Psoas muscle (tissue), 8 donors: ENCODE measurements around the gene MEIS2. TPM values are rescaled to one million over a fixed set of nuclear protein-coding genes. Genes with fewer than 3 reads are reported as not detected.

Source experiments
- ATAC-seq, 4 donors: fragments of 200-7000 bp; cut with Tn5 transposase; one replicate each; pipeline ENCODE4 v1.9.1; 2020; ENCODE audit warnings: moderate library complexity in 3 of 4, mild to moderate bottlenecking in 2 of 4
- DNase-seq, 2 donors: peaks; one replicate each; pipeline ENCODE4 v3.0.0-alpha.2; 2020
- H3K27ac ChIP-seq: fragments of 200-600 bp; one replicate; pipeline ENCODE4 v1.8.0; 2022
- H3K27me3 ChIP-seq, 3 donors: fragments of 200-600 bp in 1 of 3; one replicate each; pipeline versions ENCODE4 v1.6.1 to v1.8.0; 2013 to 2022; ENCODE audit warnings: low read length in 2 of 3, mild to moderate bottlenecking in 2 of 3, moderate library complexity in 1 of 3; ENCODE audit not compliant: insufficient read depth in 3 of 3
- H3K36me3 ChIP-seq, 2 donors: fragments of 200-600 bp in 1 of 2; one replicate each; pipeline versions ENCODE4 v1.6.1 to v1.8.0; 2013 to 2022; ENCODE audit warnings: low read depth in 1 of 2, mild to moderate bottlenecking in 1 of 2, moderate library complexity in 1 of 2; ENCODE audit not compliant: insufficient read depth in 1 of 2
- H3K4me1 ChIP-seq: fragments of 200-600 bp; one replicate; pipeline ENCODE4 v1.8.0; 2022
- H3K4me3 ChIP-seq: fragments of 200-600 bp; one replicate; pipeline ENCODE4 v1.8.0; 2022; ENCODE audit warnings: mild to moderate bottlenecking
- H3K9me3 ChIP-seq: fragments of 200-600 bp; one replicate; pipeline ENCODE4 v1.8.0; 2022
- CTCF ChIP-seq: fragments of 200-600 bp; IDR thresholded peaks from one replicate; pipeline ENCODE4 v1.8.0; 2022; ENCODE audit warnings: antibody characterized with exemption
- WGBS, 3 donors: extraction: QIAGEN DNeasy Blood & Tissue Kit; methylation state at CpG; one replicate each; pipeline versions ENCODE4 v1.1.6 to v1.1.7; 2013; 5-methylcytosine and 5-hydroxymethylcytosine counted together
- intact Hi-C, 2 donors: fragments of 100-400 bp; cut with DNase I; formaldehyde crosslinking; loops; one replicate each; pipeline versions ENCODE4 v1.11.0 to v1.14.2; 2022
- polyA plus RNA-seq, 3 donors: library from polyadenylated mRNA; stranded (reverse); fragments of 200-250 nt; gene quantifications; one replicate each; pipeline ENCODE4 v1.2.3, GENCODE V29; 2013
- total RNA-seq, 4 donors: library from RNA; stranded (reverse); fragmentation: NEBNext Ultra II Directional in 2 of 4; extraction: Animal tissue kit (Norgen Biotek cat#: 25700) in 2 of 4; gene quantifications; one replicate each; pipeline versions ENCODE4 v1.2.1 to v1.2.4, GENCODE V29; 2021 to 2023
- donor health status: healthy with polysubstance abuse.
- donor health status: DM: no; HTN: no; CAD: no; lungs with moderate emphysema.
- donor health status: Bipolar disorder and iron deficiency.
- donor health status: healthy.
- donor health status: DM: yes; HTN: yes; CAD: no.
- donor health status: DM: no; HTN: no; CAD: no.
- donor health status: DM: no; HTN: no; CAD: no.
- donor health status: DM: yes; HTN: yes; CAD: no.

Gene MEIS2
- total and polyA plus RNA-seq, 7 donors: 0.42 to 24.3 (median 1.9) TPM

GRCh38 chr15:37061996-37062395, 38.4 kb downstream of the MEIS2 start:
- no peak for TF ChIP-seq CTCF
- Histone ChIP-seq H3K27me3 (peaks cover 0 to 3% (median 0%) of the 10 kb centered on the region in 3 donors), H3K27ac (no peak overlapping the region), H3K9me3 (no peaks in the 10 kb centered on the region), H3K4me3 (no peak overlapping the region), H3K4me1 (no peaks in the 10 kb centered on the region), H3K36me3 (no peaks in the 10 kb centered on the region)
- 77 to 97% (median 87%) methylated on average over 1 of the region's 1 CpG for WGBS, 3 donors
- intact Hi-C loops: no loop called here
- no peak for ATAC-seq
- DNase-seq: no peak

GRCh38 chr15:37059086-37059485, 41.3 kb downstream of the MEIS2 start:
- intact Hi-C loops: no loop called here
- DNase-seq: no peak

GRCh38 chr15:37058316-37058985, 41.9 kb downstream of the MEIS2 start:
- Histone ChIP-seq H3K27me3 (peaks cover 0 to 3% (median 0%) of the 10 kb centered on the region in 3 donors), H3K4me1 (no peaks in the 10 kb centered on the region), H3K4me3 (no peak overlapping the region), H3K27ac (no peak overlapping the region), H3K36me3 (no peaks in the 10 kb centered on the region), H3K9me3 (no peaks in the 10 kb centered on the region)
- WGBS, 3 donors: 47 to 49% (median 49%) methylated on average over 6 of the region's 6 CpGs
- ATAC-seq: peak in 1 of 4 donors; percentile 28
- intact Hi-C loops: no loop called here
- no peak for TF ChIP-seq CTCF
- DNase-seq: no peak

More at GRCh38 chr15:37059086-37059485, 41.3 kb downstream of the MEIS2 start:
- H3K4me3 ChIP-seq: no peak overlapping the region
- H3K9me3 ChIP-seq: no peaks in the 10 kb centered on the region
- H3K27ac ChIP-seq: no peak overlapping the region
- no peaks in the 10 kb centered on the region for H3K4me1 ChIP-seq
- no peak for TF ChIP-seq CTCF
- ATAC-seq: peak in 1 of 4 donors; percentile 41
- WGBS, 3 donors: 26 to 29% (median 28%) methylated on average over 2 of the region's 2 CpGs
- H3K36me3 ChIP-seq: no peaks in the 10 kb centered on the region
- H3K27me3 ChIP-seq: peaks cover 0 to 3% (median 0%) of the 10 kb centered on the region in 3 donors

GRCh38 chr15:37057831-37058230, 42.5 kb downstream of the MEIS2 start:
- intact Hi-C loops: no loop called here
- ATAC-seq: no peak
- no peak for DNase-seq
- no peaks in the 10 kb centered on the region for H3K4me1 ChIP-seq
- H3K9me3 ChIP-seq: no peaks in the 10 kb centered on the region
- TF ChIP-seq CTCF: no peak
- no peaks in the 10 kb centered on the region for H3K36me3 ChIP-seq
- H3K27me3 ChIP-seq: peaks cover 0 to 3% (median 0%) of the 10 kb centered on the region in 3 donors
- no peak overlapping the region for H3K4me3 ChIP-seq
- H3K27ac ChIP-seq: no peak overlapping the region
- 52 to 67% (median 62%) methylated on average over 9 of the region's 9 CpGs for WGBS, 3 donors

GRCh38 chr15:37057256-37057655, 43.1 kb downstream of the MEIS2 start:
- DNase-seq: no peak
- H3K4me1 ChIP-seq: no peaks in the 10 kb centered on the region
- no peak overlapping the region for H3K27ac ChIP-seq
- ATAC-seq: no peak
- no peaks in the 10 kb centered on the region for H3K36me3 ChIP-seq
- 68 to 69% (median 69%) methylated on average over 7 of the region's 7 CpGs for whole genome bisulfite sequencing, 3 donors
- intact Hi-C loops: no loop called here
- no peaks in the 10 kb centered on the region for H3K9me3 ChIP-seq
- TF ChIP-seq CTCF: no peak
- no peaks in the 10 kb centered on the region for H3K27me3 ChIP-seq
- no peak overlapping the region for H3K4me3 ChIP-seq
